K562 (cell line): ENCODE data around the gene TCF4. TPM values are rescaled to one million over a fixed set of nuclear protein-coding genes. Genes with fewer than 3 reads are reported as not detected.

Experiments used
- ATAC-seq: fragments of 200-7000 bp; cut with Tn5 transposase; 3 replicates; pipeline ENCODE4 v1.9.1; 2020; ENCODE audit warnings: moderate library complexity
- BruUV-seq: library from RNA; stranded (reverse); fragments of 400-500 nt; replicated peaks from 2 replicates; lab custom pipeline; 2021; lab: Mats Ljungman, UMichigan
- CTCF ChIA-PET: fragments of 300-600 bp; formaldehyde crosslinking; extraction: SDS; loops from one replicate; lab custom pipeline; 2021; ENCODE audit warnings: low intra/inter-chr PET ratio; lab: Yijun Ruan, JAX
- POLR2A ChIA-PET: fragments of 300-600, 350-650 bp; sonication (Branson Sonifier 250); formaldehyde crosslinking; extraction: SDS; loops from one replicate; lab custom pipeline; 2021; ENCODE audit warnings: antibody characterized with exemption, inconsistent platforms; lab: Yijun Ruan, JAX
- DNase-seq, 4 experiments: peaks; one replicate each; pipeline versions ENCODE4 v3.0.0 to v3.0.0-alpha.2; 2011 to 2018; ENCODE audit warnings: low spot score in 3 of 4, mixed read lengths in 3 of 4; ENCODE audit errors: extremely low read depth in 1 of 4
- FAIRE-seq: peaks from 2 replicates; lab custom pipeline; 2011; peaks lifted over from hg19 to GRCh38; lab: Jason Lieb, UNC
- H2AFZ ChIP-seq: 2 replicates; pipeline ENCODE4 v1.6.0; 2011; ENCODE audit warnings: low read depth, low read length, control low read depth, inconsistent platforms
- H3K27ac ChIP-seq: fragments of 200-600 bp; 3 replicates; pipeline ENCODE4 v1.8.0; 2011; ENCODE audit warnings: low read depth, mild to moderate bottlenecking, control low read depth, inconsistent platforms, low read length, moderate library complexity, mixed read lengths; ENCODE audit errors: extremely low read depth
- H3K27me3 ChIP-seq, 2 experiments: fragments of 300-600 bp in 1 of 2; 2 replicates in 1 of 2; 3 replicates in 1 of 2; pipeline versions ENCODE4 v1.6.0 to v1.8.0; 2011; ENCODE audit warnings: inconsistent platforms in 2 of 2, low read length in 2 of 2, mild to moderate bottlenecking in 1 of 2, mixed read lengths in 1 of 2, moderate library complexity in 1 of 2; ENCODE audit not compliant: control insufficient read depth in 2 of 2, insufficient read depth in 2 of 2
- H3K36me3 ChIP-seq: fragments of 300-600 bp; 3 replicates; pipeline ENCODE4 v1.8.0; 2011; ENCODE audit warnings: mild to moderate bottlenecking, low read length, inconsistent platforms; ENCODE audit not compliant: control insufficient read depth, insufficient read depth
- H3K4me1 ChIP-seq, 2 experiments: fragments of 200-600 bp in 1 of 2; replicated peaks in 1 of 2; 2 replicates in 1 of 2; 3 replicates in 1 of 2; pipeline versions ENCODE4 v1.5.1 to v1.8.0; 2011; ENCODE audit warnings: inconsistent platforms in 2 of 2, low read length in 2 of 2, mild to moderate bottlenecking in 1 of 2, mixed read lengths in 1 of 2, moderate library complexity in 1 of 2; ENCODE audit not compliant: control insufficient read depth in 2 of 2, insufficient read depth in 2 of 2
- H3K4me2 ChIP-seq: 2 replicates; pipeline ENCODE4 v1.6.1; 2011; ENCODE audit warnings: low read length, control low read depth, inconsistent platforms, mixed read lengths; ENCODE audit not compliant: insufficient read depth
- H3K4me3 ChIP-seq: fragments of 200-600 bp; sonication (generic), shearing (Covaris generic); 2 replicates; pipeline ENCODE4 v1.5.1; 2016; ENCODE audit warnings: control low read depth, inconsistent platforms
- H3K79me2 ChIP-seq: fragments of 200-600 bp; 3 replicates; pipeline ENCODE4 v1.8.0; 2011; ENCODE audit warnings: low read length, inconsistent platforms; ENCODE audit not compliant: control insufficient read depth, insufficient read depth
- H3K9ac ChIP-seq, 2 experiments: 2 replicates each; pipeline versions ENCODE4 v1.6.0 to v1.6.1; 2011; ENCODE audit warnings: low read depth in 2 of 2, low read length in 2 of 2, control low read depth in 1 of 2, inconsistent platforms in 1 of 2, mild to moderate bottlenecking in 1 of 2, mixed read lengths in 1 of 2; ENCODE audit not compliant: insufficient read depth in 1 of 2
- H3K9me1 ChIP-seq: one replicate; pipeline ENCODE4 v1.6.0; 2011; ENCODE audit warnings: inconsistent platforms, mild to moderate bottlenecking, low read length, moderate library complexity; ENCODE audit not compliant: control insufficient read depth, insufficient read depth
- H3K9me3 ChIP-seq: replicated peaks from 2 replicates; pipeline ENCODE4 v1.5.1; 2011; ENCODE audit warnings: low read depth, low read length, inconsistent platforms; ENCODE audit not compliant: control insufficient read depth, insufficient read depth
- H4K20me1 ChIP-seq: replicated peaks from 2 replicates; pipeline ENCODE4 v1.6.1; 2011; ENCODE audit warnings: low read length, inconsistent platforms, mixed read lengths; ENCODE audit not compliant: control insufficient read depth, insufficient read depth
- ATF7 ChIP-seq: fragments of 450-650 bp; IDR thresholded peaks from 2 replicates; pipeline ENCODE4 v1.7.1; 2014; ENCODE audit warnings: mild to moderate bottlenecking, moderate library complexity
- CBX5 ChIP-seq: IDR thresholded peaks from 2 replicates; pipeline ENCODE4 v1.6.1; 2014; ENCODE audit warnings: low read depth, borderline replicate concordance
- CC2D1A ChIP-seq: fragments of 450-650 bp; IDR thresholded peaks from 2 replicates; pipeline ENCODE4 v1.6.1; 2017; ENCODE audit warnings: mild to moderate bottlenecking
- DEAF1 ChIP-seq: fragments of 450-650 bp; formaldehyde crosslinking; IDR thresholded peaks from 2 replicates; pipeline ENCODE4 v1.4.0; 2020; ENCODE audit warnings: mild to moderate bottlenecking, moderate library complexity
- E2F8 ChIP-seq: fragments of 450-650 bp; IDR thresholded peaks from 2 replicates; pipeline ENCODE4 v1.7.1; 2018; ENCODE audit warnings: mild to moderate bottlenecking, low read depth; ENCODE audit not compliant: partially characterized antibody
- EP300 ChIP-seq: IDR thresholded peaks from 2 replicates; pipeline ENCODE4 v1.6.1; 2012; ENCODE audit warnings: low read length, improper control_type of control experiment
- FOXP1 ChIP-seq: sonication (generic); formaldehyde crosslinking; IDR thresholded peaks from 2 replicates; pipeline ENCODE4 v1.8.0; 2022; ENCODE audit warnings: mild to moderate bottlenecking, missing genetic modification reagents
- HMGXB4 ChIP-seq: sonication (generic); formaldehyde crosslinking; IDR thresholded peaks from 2 replicates; pipeline ENCODE4 v1.8.1; 2023; ENCODE audit warnings: mild to moderate bottlenecking, missing genetic modification reagents
- HNRNPK ChIP-seq: fragments of 200-400 bp; formaldehyde crosslinking; IDR thresholded peaks from one replicate; pipeline ENCODE4 v1.6.1; 2018; ENCODE audit warnings: mild to moderate bottlenecking, low read depth, low read length; ENCODE audit not compliant: poor library complexity, severe bottlenecking
- HOXB6 ChIP-seq: fragments of 250-450 bp; sonication (Bioruptor Pico); IDR thresholded peaks from 2 replicates; pipeline ENCODE4 v1.5.1; 2022; ENCODE audit warnings: mild to moderate bottlenecking, borderline replicate concordance
- POLR2A ChIP-seq: fragments of 450-650 bp; conservative IDR thresholded peaks from 2 replicates; pipeline ENCODE4 v1.6.1; 2016
- ZBTB12 ChIP-seq: fragments of 250-450 bp; sonication (Bioruptor Pico); IDR thresholded peaks from 2 replicates; pipeline ENCODE4 v1.4.0; 2020
- ZBTB7A ChIP-seq: IDR thresholded peaks from 2 replicates; pipeline ENCODE4 v1.6.1; 2011; ENCODE audit warnings: low read depth, mild to moderate bottlenecking, low read length, moderate library complexity, borderline replicate concordance; ENCODE audit not compliant: control insufficient read depth
- ZKSCAN8 ChIP-seq: fragments of 200-800 bp; sonication (Bioruptor generic); IDR thresholded peaks from 2 replicates; pipeline ENCODE4 v1.6.1; 2016; ENCODE audit warnings: missing genetic modification characterization, missing compliant biosample characterization
- ZNF124 ChIP-seq: sonication (generic); formaldehyde crosslinking; IDR thresholded peaks from 2 replicates; pipeline ENCODE4 v1.8.1; 2022; ENCODE audit warnings: missing genetic modification reagents
- ZNF311 ChIP-seq: fragments of 250-450 bp; sonication (Bioruptor Pico); IDR thresholded peaks from 2 replicates; pipeline ENCODE4 v1.4.0; 2020; ENCODE audit warnings: mild to moderate bottlenecking, moderate library complexity
- WGBS: fragments of 100-300 bp; shearing (Covaris generic); methylation state at CpG from one replicate; pipeline ENCODE4 v1.1.6; 2016; ENCODE audit warnings: low coverage, mixed read lengths; ENCODE audit not compliant: insufficient coverage; ENCODE audit errors: missing lambda C conversion rate; 5-methylcytosine and 5-hydroxymethylcytosine counted together
- in situ Hi-C: fragments of 300-500 bp; cut with MboI; formaldehyde crosslinking; loops from 4 replicates; pipeline ENCODE4 v1.15.0; 2018; ENCODE audit warnings: inconsistent platforms, mixed read lengths
- intact Hi-C: fragments of 100-400 bp; cut with micrococcal nuclease; formaldehyde crosslinking; loops from 2 replicates; pipeline ENCODE4 v1.14.2; 2022
- polyA plus RNA-seq, 8 experiments: library from polyadenylated mRNA; depleted of rRNA in 4 of 8; stranded (reverse) in 5 of 8; unstranded in 3 of 8; fragments of >200 nt; fragmentation: Nextera tagmentation in 2 of 8; fragmentation: Illumina TruSeq in 1 of 8; extraction: Ambion mirVana in 2 of 8; extraction: Trizol in 1 of 8; gene quantifications; 2 replicates each; pipeline versions ENCODE4 v1.2.1 to v1.2.3, GENCODE V29; 2011 to 2014; ENCODE audit warnings: inconsistent platforms in 1 of 8, missing spikeins in 1 of 8
- total RNA-seq, 7 experiments: library from RNA; depleted of rRNA in 6 of 7; stranded (reverse); fragments of >200 nt in 6 of 7; fragmentation: Illumina TruSeq in 2 of 7; extraction: Trizol in 2 of 7; gene quantifications; 2 replicates each; pipeline versions ENCODE4 v1.2.1 to v1.2.3, GENCODE V29; 2011 to 2021; ENCODE audit warnings: low replicate concordance in 1 of 7

Gene TCF4
- total and polyA plus RNA-seq, 9 of the 15 experiments (the other 6 are each of a cell fraction or from before 2014, with no cell fraction given), result 4.8 to 24.7 (median 15.2) TPM

- Histone ChIP-seq H3K9ac (no peak overlapping the region), H3K4me2 (no peak overlapping the region), H3K9me3 (no peaks in the 10 kb centered on the region), H3K27me3 (no peaks in the 10 kb centered on the region), H3K9me1 (no peaks in the 10 kb centered on the region), H3K4me1 (no peaks in the 10 kb centered on the region), H4K20me1 (no peaks in the 10 kb centered on the region)
- WGBS, result 43% methylated on average over 3 of the region's 3 CpGs
- DNase-seq, result no peak
- in situ Hi-C loops, result no loop called here
- no TSS peak for BruUV-seq
- no peak for FAIRE-seq
- TF ChIP-seq ZNF124 (CRISPR knock-in tag) (no peak), CC2D1A (no peak), DEAF1 (CRISPR knock-in tag) (no peak), HNRNPK (no peak), ZBTB12 (no peak), FOXP1 (CRISPR knock-in tag) (no peak), POLR2A (no peak), HMGXB4 (no peak), ATF7 (no peak), ZNF311 (CRISPR knock-in tag) (no peak), EP300 (no peak), ZKSCAN8 (CRISPR knock-in tag) (no peak), HOXB6 (CRISPR knock-in tag) (no peak), CBX5 (no peak), E2F8 (no peak), ZBTB7A (no peak)
- TF ChIP-seq, all 486 proteins: peak for 0
- H3K27ac ChIP-seq, result no peak overlapping the region
- CTCF ChIA-PET, result no interaction called here
- no peak overlapping the region for H2AFZ ChIP-seq
- H3K79me2 ChIP-seq, result no peaks in the 10 kb centered on the region
- POLR2A ChIA-PET, result no interaction called here
- intact Hi-C loops, result no loop called here
- no peaks in the 10 kb centered on the region for H3K36me3 ChIP-seq
- no peak for ATAC-seq
- no peak overlapping the region for H3K4me3 ChIP-seq
These were observed 241.6 kb downstream of the TCF4 start for GRCh38 chr18:55346387-55346786.
